Adrenal gland (tissue), 12 donors: Measurements from ENCODE around the gene FNBP1. TPM values are rescaled to one million over a fixed set of nuclear protein-coding genes. Genes with fewer than 3 reads are reported as not detected.
"Not testable (repeated sequence)": the region's sequence is repeated elsewhere in the genome, so short reads cannot be mapped to it uniquely, and the experiment has no call there.

ENCODE experiments used
- DNase-seq, 7 donors: peaks; one replicate each; pipeline ENCODE4 v3.0.0-alpha.2; 2019 to 2020
- H3K27ac ChIP-seq, 5 donors: fragments of 200-600 bp; sonication (generic) in 4 of 5; 1 replicate in 3 of 5; 2 replicates in 2 of 5; pipeline versions ENCODE4 v1.5.1 to v1.8.0; 2016 to 2020; ENCODE audit warnings: mild to moderate bottlenecking in 1 of 5
- H3K27me3 ChIP-seq: fragments of 200-600 bp; 2 replicates; pipeline ENCODE4 v1.8.0; 2021
- H3K36me3 ChIP-seq, 2 donors: fragments of 200-600 bp; replicated peaks in 1 of 2; 1 replicate in 1 of 2; 2 replicates in 1 of 2; pipeline versions ENCODE4 v1.5.1 to v1.8.0; 2018 to 2022
- H3K4me1 ChIP-seq, 2 donors: fragments of 200-600 bp; replicated peaks in 1 of 2; 1 replicate in 1 of 2; 2 replicates in 1 of 2; pipeline versions ENCODE4 v1.5.1 to v1.8.0; 2018 to 2021
- H3K4me3 ChIP-seq, 4 donors: fragments of 200-600 bp; sonication (generic) in 3 of 4; one replicate each; pipeline ENCODE4 v1.5.1; 2016 to 2018
- H3K9me3 ChIP-seq, 3 donors: fragments of 200-600 bp; sonication (generic) in 1 of 3; replicated peaks in 1 of 3; 1 replicate in 2 of 3; 2 replicates in 1 of 3; pipeline versions ENCODE4 v1.5.1 to v1.8.0; 2016 to 2021
- CTCF ChIP-seq, 6 experiments: fragments of 450-650 bp in 4 of 6; fragments of 200-600 bp in 2 of 6; sonication (generic) in 1 of 6; IDR thresholded peaks; 1 replicate in 5 of 6; 2 replicates in 1 of 6; pipeline versions ENCODE4 v1.5.1 to v1.8.0; 2016 to 2021; ENCODE audit warnings: antibody characterized with exemption in 6 of 6, mild to moderate bottlenecking in 2 of 6, moderate library complexity in 1 of 6
- POLR2A ChIP-seq, 2 donors: fragments of 450-650 bp; IDR thresholded peaks; one replicate each; pipeline ENCODE4 v1.6.1; 2017; ENCODE audit warnings: antibody characterized with exemption in 2 of 2, mild to moderate bottlenecking in 2 of 2, moderate library complexity in 1 of 2
- WGBS, 4 donors: extraction: QIAGEN DNeasy Blood & Tissue Kit in 2 of 4; methylation state at CpG; one replicate each; pipeline versions ENCODE4 v1.1.5 to v1.1.7; 2013 to 2017; 5-methylcytosine and 5-hydroxymethylcytosine counted together
- intact Hi-C, 2 donors: fragments of 100-400 bp; cut with DNase I; formaldehyde crosslinking; loops; one replicate each; pipeline versions ENCODE4 v1.14.1 to v1.15.0; 2022 to 2023
- polyA plus RNA-seq, 3 donors: library from polyadenylated mRNA; stranded (reverse); fragments of 200-250 nt in 2 of 3; fragments of 350-450 nt in 1 of 3; fragmentation: Illumina TruSeq in 1 of 3; extraction: RNeasy Lipid Tissue Mini Kit (QIAGEN cat#74804) in 1 of 3; gene quantifications; one replicate each; pipeline ENCODE4 v1.2.3, GENCODE V29; 2013 to 2014
- total RNA-seq, 9 donors: library from RNA; depleted of rRNA in 4 of 9; stranded (reverse); fragments of >200 nt in 4 of 9; fragments of 120-200 nt in 1 of 9; fragmentation: NEBNext Ultra II Directional in 1 of 9; extraction: Animal tissue kit (Norgen Biotek cat#: 25700) in 1 of 9; gene quantifications; one replicate each; pipeline versions ENCODE4 v1.1.0 to v1.2.4, GENCODE V29; 2013 to 2023
- donor health status: healthy with polysubstance abuse.
- donor health status: Bipolar disorder and iron deficiency.
- donor health status: DM: yes; HTN: yes; CAD: no.
- donor health status: DM: no; HTN: no; CAD: no.
- donor health status: DM: no; HTN: no; CAD: no.
- donor health status: DM: yes; HTN: yes; CAD: no.

FNBP1 gene
- total and polyA plus RNA-seq, 12 donors, result 15.3 to 40.4 (median 24.0) TPM

- Histone ChIP-seq H3K36me3 (peaks cover 0 to 11% of the 10 kb centered on the region in 2 donors), H3K4me1 (peaks cover 0 to 12% of the 10 kb centered on the region in 2 donors), H3K9me3 (no peaks in the 10 kb centered on the region), H3K27me3 (no peaks in the 10 kb centered on the region), H3K27ac (peak overlapping the region in 3 of 5 donors; percentile 17 to 52 (median 23)), H3K4me3 (no peak overlapping the region)
- WGBS, 4 donors, result 44 to 59% (median 50%) methylated on average over 6 of the region's 6 CpGs
- intact Hi-C loops, result no loop called here
- no peak for TF ChIP-seq CTCF (IDR thresholded peaks at IDR 0.05)
- no peak for TF ChIP-seq POLR2A (IDR thresholded peaks at IDR 0.05)
- peak in 3 of 7 donors; percentile 29 to 43 (median 39) for DNase-seq
These were observed 88.0 kb downstream of the FNBP1 start for GRCh38 chr9:129954868-129955550.

GRCh38 chr9:129953736-129954135 is 89.3 kb downstream of the FNBP1 start:
- intact Hi-C loops, result no loop called here
- H3K4me3 ChIP-seq, result no peak overlapping the region
- 79 to 86% (median 84%) methylated on average over 1 of the region's 1 CpG for WGBS, 4 donors
- peaks cover 0 to 12% of the 10 kb centered on the region in 2 donors for H3K4me1 ChIP-seq
- no peaks in the 10 kb centered on the region for H3K27me3 ChIP-seq
- no peaks in the 10 kb centered on the region for H3K9me3 ChIP-seq
- TF ChIP-seq POLR2A (IDR thresholded peaks at IDR 0.05), result no peak
- TF ChIP-seq CTCF (IDR thresholded peaks at IDR 0.05), result no peak
- H3K27ac ChIP-seq, result no peak overlapping the region
- peak in 1 of 7 donors; percentile 1 for DNase-seq
- peaks cover 0 to 11% of the 10 kb centered on the region in 2 donors for H3K36me3 ChIP-seq

GRCh38 chr9:129952337-129952736 is 90.7 kb downstream of the FNBP1 start:
- Histone ChIP-seq H3K36me3 (peaks cover 0 to 6% of the 10 kb centered on the region in 2 donors), H3K4me3 (no peak overlapping the region), H3K4me1 (peaks cover 0 to 12% of the 10 kb centered on the region in 2 donors), H3K9me3 (no peaks in the 10 kb centered on the region), H3K27ac (no peak overlapping the region), H3K27me3 (no peaks in the 10 kb centered on the region)
- TF ChIP-seq CTCF (IDR thresholded peaks at IDR 0.05) (no peak), POLR2A (IDR thresholded peaks at IDR 0.05) (no peak)
- 93 to 98% (median 98%) methylated on average over 3 of the region's 3 CpGs for WGBS, 4 donors
- intact Hi-C loops, result no loop called here
- no peak for DNase-seq

- intact Hi-C loops, result no loop called here
- 79 to 86% (median 81%) methylated on average over 5 of the region's 5 CpGs for WGBS, 4 donors
- no peaks in the 10 kb centered on the region for H3K27me3 ChIP-seq
- no peak overlapping the region for H3K27ac ChIP-seq
- DNase-seq, result peak in 1 of 7 donors; percentile 35
- no peak overlapping the region for H3K4me3 ChIP-seq
- H3K9me3 ChIP-seq, result no peaks in the 10 kb centered on the region
- H3K4me1 ChIP-seq, result peaks cover 0 to 11% of the 10 kb centered on the region in 2 donors
- H3K36me3 ChIP-seq, result peaks cover 0 to 6% of the 10 kb centered on the region in 2 donors
- TF ChIP-seq POLR2A (IDR thresholded peaks at IDR 0.05) (no peak), CTCF (IDR thresholded peaks at IDR 0.05) (no peak)
These were observed 93.2 kb downstream of the FNBP1 start for GRCh38 chr9:129949821-129950220.

GRCh38 chr9:129948626-129949025 is 94.4 kb downstream of the FNBP1 start:
- H3K27ac ChIP-seq, result peak overlapping the region in 1 of 5 donors; percentile 2
- 69 to 85% (median 74%) methylated on average over 7 of the region's 7 CpGs for WGBS, 4 donors
- H3K36me3 ChIP-seq, H3K4me3 ChIP-seq, H3K27me3 ChIP-seq, H3K4me1 ChIP-seq, intact Hi-C loops, DNase-seq, H3K9me3 ChIP-seq: not testable (repeated sequence)
